SU-DHL-6 (cell line): ENCODE data around the gene ARHGAP22.

ENCODE experiments used
- H2AFZ ChIP-seq: fragments of 200-600 bp; sonication (generic); 2 replicates; pipeline ENCODE4 v1.6.1; 2014; ENCODE audit warnings: low read depth, mild to moderate bottlenecking, moderate library complexity, mixed read lengths, antibody characterized with exemption, low read length; ENCODE audit not compliant: severe bottlenecking
- H3F3A ChIP-seq: fragments of 200-600 bp; shearing (Covaris generic); 2 replicates; pipeline ENCODE4 v1.6.0; 2016; ENCODE audit warnings: antibody characterized with exemption, mild to moderate bottlenecking; ENCODE audit not compliant: insufficient read depth
- H3K27ac ChIP-seq: fragments of 200-600 bp; sonication (generic); 2 replicates; pipeline ENCODE4 v1.5.1; 2016; ENCODE audit warnings: low read depth, mild to moderate bottlenecking, low read length, moderate library complexity, mixed read lengths
- H3K27me3 ChIP-seq: fragments of 200-600 bp; sonication (generic), shearing (Covaris generic); 2 replicates; pipeline ENCODE4 v1.6.0; 2014; ENCODE audit warnings: mild to moderate bottlenecking, low read length
- H3K36me3 ChIP-seq: fragments of 200-600 bp; sonication (generic); 2 replicates; pipeline ENCODE4 v1.6.1; 2014; ENCODE audit warnings: mild to moderate bottlenecking, low read length, mixed read lengths
- H3K4me2 ChIP-seq: fragments of 300-600, 200-600 bp; shearing (Covaris generic), sonication (generic); 2 replicates; pipeline ENCODE4 v1.6.0; 2014; ENCODE audit warnings: low read length, low read depth, mild to moderate bottlenecking; ENCODE audit not compliant: poor library complexity, severe bottlenecking
- H3K4me3 ChIP-seq: fragments of 200-600 bp; sonication (generic); 2 replicates; pipeline ENCODE4 v1.5.1; 2014; ENCODE audit warnings: antibody characterized with exemption, low read length, mild to moderate bottlenecking, mixed read lengths; ENCODE audit not compliant: insufficient read depth, poor library complexity, severe bottlenecking
- H3K79me2 ChIP-seq: fragments of 200-600 bp; sonication (generic); 2 replicates; pipeline ENCODE4 v1.6.1; 2014; ENCODE audit warnings: mild to moderate bottlenecking, low read length, moderate library complexity; ENCODE audit not compliant: insufficient read depth
- H3K9ac ChIP-seq: fragments of 200-600 bp; sonication (generic); 2 replicates; pipeline ENCODE4 v1.7.0; 2014; ENCODE audit warnings: mild to moderate bottlenecking, low read length
- H3K9me2 ChIP-seq: fragments of 200-600 bp; sonication (generic); replicated peaks from 2 replicates; pipeline ENCODE4 v1.6.1; 2014; ENCODE audit warnings: low read length; ENCODE audit not compliant: insufficient read depth
- H3K9me3 ChIP-seq: fragments of 200-600 bp; sonication (generic); 2 replicates; pipeline ENCODE4 v1.6.1; 2014; ENCODE audit warnings: low read length, mixed read lengths; ENCODE audit not compliant: insufficient read depth
- H4K20me1 ChIP-seq: fragments of 200-600 bp; sonication (generic); 2 replicates; pipeline ENCODE4 v1.6.1; 2014; ENCODE audit warnings: low read depth, mild to moderate bottlenecking, antibody characterized with exemption, low read length, moderate library complexity, mixed read lengths
- CTCF ChIP-seq: fragments of 200-600 bp; sonication (generic); IDR thresholded peaks from one replicate; pipeline ENCODE4 v1.5.1; 2017; ENCODE audit warnings: antibody characterized with exemption, mild to moderate bottlenecking, low read length, moderate library complexity; ENCODE audit not compliant: insufficient read depth, poor library complexity, severe bottlenecking
- EZH2phosphoT487 ChIP-seq: fragments of 200-600 bp; sonication (generic), shearing (Covaris generic); conservative IDR thresholded peaks from 2 replicates; pipeline ENCODE4 v1.6.1; 2018; ENCODE audit warnings: mild to moderate bottlenecking, antibody characterized with exemption, low read length, moderate library complexity, mixed read lengths

ARHGAP22 gene

GRCh38 chr10:48468130-48468790, 136.6 kb downstream of the ARHGAP22 start:
- no peak overlapping the region for H3K9ac ChIP-seq
- no peaks in the 10 kb centered on the region for H3K36me3 ChIP-seq
- no peak overlapping the region for H2AFZ ChIP-seq
- H4K20me1 ChIP-seq = no peaks in the 10 kb centered on the region
- no peaks in the 10 kb centered on the region for H3F3A ChIP-seq
- H3K9me2 ChIP-seq = no peaks in the 10 kb centered on the region
- no peaks in the 10 kb centered on the region for H3K79me2 ChIP-seq
- H3K4me3 ChIP-seq = no peak overlapping the region
- TF ChIP-seq EZH2phosphoT487 (no peak), CTCF (no peak)
- H3K9me3 ChIP-seq = no peaks in the 10 kb centered on the region
- no peak overlapping the region for H3K27ac ChIP-seq
- H3K4me2 ChIP-seq = no peak overlapping the region
- no peaks in the 10 kb centered on the region for H3K27me3 ChIP-seq

- H3K79me2 ChIP-seq = no peaks in the 10 kb centered on the region
- H3K27ac ChIP-seq = no peak overlapping the region
- H3K9ac ChIP-seq = no peak overlapping the region
- H3K27me3 ChIP-seq = no peaks in the 10 kb centered on the region
- no peak overlapping the region for H3K4me2 ChIP-seq
- H3K9me2 ChIP-seq = no peaks in the 10 kb centered on the region
- no peak overlapping the region for H2AFZ ChIP-seq
- H3F3A ChIP-seq = no peaks in the 10 kb centered on the region
- H3K4me3 ChIP-seq = no peak overlapping the region
- H3K36me3 ChIP-seq = no peaks in the 10 kb centered on the region
- no peaks in the 10 kb centered on the region for H4K20me1 ChIP-seq
- TF ChIP-seq CTCF (no peak), EZH2phosphoT487 (no peak)
- H3K9me3 ChIP-seq = no peaks in the 10 kb centered on the region
These were observed 137.2 kb downstream of the ARHGAP22 start for GRCh38 chr10:48467669-48468068.

GRCh38 chr10:48466611-48467240, 138.1 kb downstream of the ARHGAP22 start:
- Histone ChIP-seq H2AFZ (no peak overlapping the region), H3K9me3 (no peaks in the 10 kb centered on the region), H3K9me2 (no peaks in the 10 kb centered on the region), H3K9ac (no peak overlapping the region), H4K20me1 (no peaks in the 10 kb centered on the region), H3K79me2 (no peaks in the 10 kb centered on the region), H3K4me2 (no peak overlapping the region), H3F3A (no peaks in the 10 kb centered on the region), H3K27me3 (no peaks in the 10 kb centered on the region), H3K27ac (no peak overlapping the region), H3K36me3 (no peaks in the 10 kb centered on the region), H3K4me3 (no peak overlapping the region)
- TF ChIP-seq CTCF (no peak), EZH2phosphoT487 (no peak)
